Measurements from ENCODE around the gene ATP10A.
"Not testable (repeated sequence)": the region's sequence is repeated elsewhere in the genome, so short reads cannot be mapped to it uniquely, and the experiment has no call there.

ATP10A gene

DNA sequence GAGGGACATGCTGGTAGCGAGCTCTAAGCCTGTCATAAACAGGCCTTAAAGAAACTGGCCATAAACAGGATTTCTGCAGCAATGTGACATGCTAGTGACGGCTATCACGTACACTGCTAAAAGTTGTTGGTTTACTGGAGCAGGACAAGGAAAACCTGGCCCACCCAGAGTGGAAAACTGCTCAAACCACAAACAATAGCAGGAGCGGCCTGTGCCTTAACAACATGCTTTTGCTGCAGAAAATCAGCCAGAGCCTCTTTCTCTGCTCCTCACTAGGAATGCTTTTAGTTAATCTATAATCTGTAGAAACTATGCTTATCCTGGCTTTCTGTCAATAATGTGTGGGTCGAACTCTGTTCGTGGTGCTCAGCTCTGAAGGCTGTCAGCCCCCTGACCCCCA, 221.4 kb downstream of the ATP10A start:
- Histone ChIP-seq H3K27me3 (ENCODE audit: insufficient read depth, low read depth) (no peaks in the 10 kb centered on the region), H3K4me2 (no peak overlapping the region)

DNA sequence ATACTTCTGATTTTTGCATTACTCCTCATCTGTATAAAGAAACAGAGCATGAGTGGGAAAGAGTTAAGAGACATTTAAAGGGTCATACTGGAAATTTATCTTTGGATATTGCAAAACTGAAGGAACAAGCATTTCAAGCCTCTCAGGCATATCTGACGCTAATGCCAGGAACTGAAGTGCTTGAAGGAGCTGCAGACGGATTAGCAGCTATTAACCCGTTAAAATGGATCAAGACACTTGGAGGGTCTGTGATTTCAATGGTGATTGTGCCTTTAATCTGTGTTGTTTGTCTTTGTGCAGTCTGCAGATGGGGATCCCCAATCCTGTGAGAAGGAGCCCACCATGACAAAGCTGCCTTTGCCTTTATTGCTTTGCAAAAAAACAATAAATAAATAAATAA, 221.8 kb downstream of the ATP10A start:
- no peak overlapping the region for H3K4me3 ChIP-seq (IDR thresholded peaks at IDR 0.05; ENCODE audit: insufficient read depth, low read depth, low read length)
- H3K4me2 ChIP-seq = no peak overlapping the region
- H3K27me3 ChIP-seq (ENCODE audit: insufficient read depth, low read depth) = no peaks in the 10 kb centered on the region

More for the DNA sequence above, 221.4 kb downstream of the ATP10A start:
- Histone ChIP-seq H4K20me1 (ENCODE audit: insufficient read depth) (no peaks in the 10 kb centered on the region), H3K36me3 (ENCODE audit: insufficient read depth) (no peaks in the 10 kb centered on the region), H3K27ac (no peak overlapping the region), H3K4me1 (ENCODE audit: low read depth, poor library complexity, severe bottlenecking) (no peaks in the 10 kb centered on the region), H2AFZ (ENCODE audit: low read depth) (no peak overlapping the region), H3K9ac (no peak overlapping the region), H3K4me3 (IDR thresholded peaks at IDR 0.05; ENCODE audit: insufficient read depth, low read depth, low read length) (no peak overlapping the region), H3K79me2 (ENCODE audit: insufficient read depth, low read depth) (no peaks in the 10 kb centered on the region)
- TF ChIP-seq, protein P1, sequence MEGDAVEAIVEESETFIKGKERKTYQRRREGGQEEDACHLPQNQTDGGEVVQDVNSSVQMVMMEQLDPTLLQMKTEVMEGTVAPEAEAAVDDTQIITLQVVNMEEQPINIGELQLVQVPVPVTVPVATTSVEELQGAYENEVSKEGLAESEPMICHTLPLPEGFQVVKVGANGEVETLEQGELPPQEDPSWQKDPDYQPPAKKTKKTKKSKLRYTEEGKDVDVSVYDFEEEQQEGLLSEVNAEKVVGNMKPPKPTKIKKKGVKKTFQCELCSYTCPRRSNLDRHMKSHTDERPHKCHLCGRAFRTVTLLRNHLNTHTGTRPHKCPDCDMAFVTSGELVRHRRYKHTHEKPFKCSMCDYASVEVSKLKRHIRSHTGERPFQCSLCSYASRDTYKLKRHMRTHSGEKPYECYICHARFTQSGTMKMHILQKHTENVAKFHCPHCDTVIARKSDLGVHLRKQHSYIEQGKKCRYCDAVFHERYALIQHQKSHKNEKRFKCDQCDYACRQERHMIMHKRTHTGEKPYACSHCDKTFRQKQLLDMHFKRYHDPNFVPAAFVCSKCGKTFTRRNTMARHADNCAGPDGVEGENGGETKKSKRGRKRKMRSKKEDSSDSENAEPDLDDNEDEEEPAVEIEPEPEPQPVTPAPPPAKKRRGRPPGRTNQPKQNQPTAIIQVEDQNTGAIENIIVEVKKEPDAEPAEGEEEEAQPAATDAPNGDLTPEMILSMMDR (conservative IDR thresholded peaks at IDR 0.05; ENCODE audit: low read depth, low read length) = no peak

DNA sequence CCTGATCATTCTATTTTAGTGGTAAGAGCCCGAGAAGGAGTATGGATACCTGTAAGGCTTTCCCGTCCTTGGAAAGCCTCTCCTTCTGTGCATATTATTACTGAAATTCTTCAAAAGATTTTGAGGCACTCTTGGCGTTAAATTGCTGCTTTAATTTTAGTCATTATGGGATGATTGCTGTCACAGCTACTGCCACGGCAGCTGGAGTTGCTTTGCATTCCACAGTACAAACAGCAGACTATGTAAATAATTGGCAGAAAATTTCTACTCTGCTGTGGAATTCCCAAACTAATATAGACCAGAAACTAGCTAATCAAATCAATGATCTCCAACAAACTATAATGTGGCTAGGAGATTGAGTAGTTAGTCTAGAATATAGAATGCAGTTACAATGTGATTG, 222.2 kb downstream of the ATP10A start:
- H3K27ac ChIP-seq; H3K4me2 ChIP-seq; H2AFZ ChIP-seq (ENCODE audit: low read depth); H3K27me3 ChIP-seq (ENCODE audit: insufficient read depth, low read depth); H3K79me2 ChIP-seq (ENCODE audit: insufficient read depth, low read depth); H4K20me1 ChIP-seq (ENCODE audit: insufficient read depth); H3K9ac ChIP-seq; H3K36me3 ChIP-seq (ENCODE audit: insufficient read depth); H3K4me1 ChIP-seq (ENCODE audit: low read depth, poor library complexity, severe bottlenecking); H3K4me3 ChIP-seq (IDR thresholded peaks at IDR 0.05; ENCODE audit: insufficient read depth, low read depth, low read length): not testable (repeated sequence)

More for the DNA sequence above, 221.8 kb downstream of the ATP10A start:
- no peaks in the 10 kb centered on the region for H3K4me1 ChIP-seq (ENCODE audit: low read depth, poor library complexity, severe bottlenecking)
- H3K79me2 ChIP-seq (ENCODE audit: insufficient read depth, low read depth) = no peaks in the 10 kb centered on the region
- no peak overlapping the region for H2AFZ ChIP-seq (ENCODE audit: low read depth)
- H3K36me3 ChIP-seq (ENCODE audit: insufficient read depth) = no peaks in the 10 kb centered on the region
- TF ChIP-seq, protein P1 (conservative IDR thresholded peaks at IDR 0.05; ENCODE audit: low read depth, low read length) = no peak
- H3K27ac ChIP-seq = no peak overlapping the region
- no peaks in the 10 kb centered on the region for H4K20me1 ChIP-seq (ENCODE audit: insufficient read depth)
- H3K9ac ChIP-seq = no peak overlapping the region

DNA sequence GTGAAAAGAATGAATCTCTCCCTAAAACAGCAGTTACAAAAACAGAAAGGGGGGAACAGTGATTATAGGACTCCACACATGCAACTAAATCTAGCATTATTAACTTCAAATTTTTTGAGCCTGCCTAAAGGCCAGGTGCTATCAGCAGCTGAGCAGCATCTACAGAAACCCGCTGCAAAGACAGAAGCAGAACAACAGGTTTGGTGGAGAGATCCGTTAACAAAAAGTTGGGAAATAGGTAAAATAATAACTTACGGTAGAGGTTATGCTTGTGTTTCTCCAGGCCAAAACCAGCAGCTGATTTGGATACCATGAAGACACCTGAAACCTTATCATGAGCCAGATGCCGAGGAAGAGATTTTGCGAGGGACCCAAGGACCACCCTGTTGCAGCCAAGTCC, 222.7 kb downstream of the ATP10A start:
- Histone ChIP-seq H3K79me2 (ENCODE audit: insufficient read depth, low read depth) (no peaks in the 10 kb centered on the region), H3K4me1 (ENCODE audit: low read depth, poor library complexity, severe bottlenecking) (no peaks in the 10 kb centered on the region), H4K20me1 (ENCODE audit: insufficient read depth) (no peaks in the 10 kb centered on the region), H3K36me3 (ENCODE audit: insufficient read depth) (no peaks in the 10 kb centered on the region), H3K4me3 (IDR thresholded peaks at IDR 0.05; ENCODE audit: insufficient read depth, low read depth, low read length) (no peak overlapping the region), H3K27ac (no peak overlapping the region), H3K9ac (no peak overlapping the region), H3K4me2 (no peak overlapping the region), H3K27me3 (ENCODE audit: insufficient read depth, low read depth) (no peaks in the 10 kb centered on the region), H2AFZ (ENCODE audit: low read depth) (no peak overlapping the region)
- TF ChIP-seq, protein P1 (conservative IDR thresholded peaks at IDR 0.05; ENCODE audit: low read depth, low read length) = no peak

DNA sequence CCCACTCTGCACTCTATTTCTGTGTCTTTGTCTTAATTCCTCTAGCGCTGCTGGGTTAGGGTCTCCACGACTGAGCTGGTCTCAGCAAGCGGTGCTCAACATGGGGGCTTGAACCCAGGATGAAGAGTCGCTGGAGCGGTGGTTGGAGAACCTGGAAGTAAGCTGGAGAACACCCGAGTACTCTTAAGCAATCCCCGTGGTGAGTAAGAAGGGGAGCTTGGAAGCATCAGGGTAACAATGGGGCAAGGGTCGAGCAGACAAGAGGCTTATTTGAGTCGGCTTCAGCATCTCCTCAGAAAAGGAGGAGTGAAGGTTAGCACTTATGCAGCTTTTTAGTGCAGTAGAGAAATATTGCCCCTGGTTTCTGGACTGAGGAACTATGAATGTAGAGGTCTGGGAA, 226.6 kb downstream of the ATP10A start:
- H3K79me2 ChIP-seq (ENCODE audit: insufficient read depth, low read depth); H2AFZ ChIP-seq (ENCODE audit: low read depth); H4K20me1 ChIP-seq (ENCODE audit: insufficient read depth); H3K9ac ChIP-seq; H3K27me3 ChIP-seq (ENCODE audit: insufficient read depth, low read depth); H3K4me3 ChIP-seq (IDR thresholded peaks at IDR 0.05; ENCODE audit: insufficient read depth, low read depth, low read length); H3K36me3 ChIP-seq (ENCODE audit: insufficient read depth); H3K4me2 ChIP-seq; H3K27ac ChIP-seq; H3K4me1 ChIP-seq (ENCODE audit: low read depth, poor library complexity, severe bottlenecking): not testable (repeated sequence)
